ENCODE measurements around the gene SFTPA1.
"Not testable (repeated sequence)": the region's sequence is repeated elsewhere in the genome, so short reads cannot be mapped to it uniquely, and the experiment has no call there.

SFTPA1 gene

DNA sequence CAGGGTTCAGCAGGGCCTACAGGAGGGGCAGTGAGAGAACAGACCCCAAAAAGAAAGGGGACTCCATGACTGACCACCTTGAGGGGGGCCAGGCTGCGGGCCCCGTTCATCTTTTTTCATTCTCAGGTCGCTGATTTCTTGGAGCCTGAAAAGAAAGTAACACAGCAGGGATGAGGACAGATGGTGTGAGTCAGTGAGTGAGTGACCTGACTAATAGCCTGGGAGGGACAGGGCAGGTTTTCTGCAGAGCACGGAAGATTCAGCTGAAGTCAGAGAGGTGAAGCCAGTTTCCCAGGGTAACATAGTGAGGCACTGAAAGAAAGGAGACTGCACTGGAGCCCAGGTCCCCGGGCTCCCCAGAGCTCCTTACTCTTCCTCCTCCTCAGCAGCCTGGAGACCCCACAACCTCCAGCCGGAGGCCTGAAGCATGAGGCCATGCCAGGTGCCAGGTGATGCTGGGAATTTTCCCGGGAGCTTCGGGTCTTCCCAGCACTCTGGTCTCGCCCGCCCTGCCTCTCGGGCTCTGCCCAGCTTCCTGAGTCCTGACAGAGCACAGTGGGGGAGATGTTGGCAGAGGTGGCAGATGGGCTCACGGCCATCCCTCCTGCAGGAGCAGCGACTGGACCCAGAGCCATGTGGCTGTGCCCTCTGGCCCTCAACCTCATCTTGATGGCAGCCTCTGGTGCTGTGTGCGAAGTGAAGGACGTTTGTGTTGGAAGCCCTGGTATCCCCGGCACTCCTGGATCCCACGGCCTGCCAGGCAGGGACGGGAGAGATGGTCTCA, 646 bp downstream of the SFTPA1 start:
- DNase-seq = not testable (repeated sequence)

DNA sequence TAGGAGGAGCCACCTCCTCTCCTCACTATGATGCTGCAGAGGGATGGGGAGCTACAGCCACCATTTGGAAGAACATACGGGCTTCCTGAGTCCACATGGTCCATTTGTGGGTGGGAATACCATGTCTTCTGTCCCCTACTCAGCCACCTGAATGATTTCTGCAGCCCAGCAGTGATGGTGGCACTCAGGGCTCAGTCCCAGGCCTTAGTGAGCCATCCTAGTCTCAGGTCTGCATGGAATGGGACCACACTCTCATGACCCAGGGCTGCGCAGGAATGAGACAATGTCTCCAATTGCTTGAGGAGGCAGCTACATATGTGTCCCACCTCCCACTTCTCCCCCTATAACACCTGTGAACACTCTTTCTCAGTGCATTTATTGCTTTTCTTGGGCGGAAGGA, 4.8 kb downstream of the SFTPA1 start:
- DNase-seq = no peak

DNA sequence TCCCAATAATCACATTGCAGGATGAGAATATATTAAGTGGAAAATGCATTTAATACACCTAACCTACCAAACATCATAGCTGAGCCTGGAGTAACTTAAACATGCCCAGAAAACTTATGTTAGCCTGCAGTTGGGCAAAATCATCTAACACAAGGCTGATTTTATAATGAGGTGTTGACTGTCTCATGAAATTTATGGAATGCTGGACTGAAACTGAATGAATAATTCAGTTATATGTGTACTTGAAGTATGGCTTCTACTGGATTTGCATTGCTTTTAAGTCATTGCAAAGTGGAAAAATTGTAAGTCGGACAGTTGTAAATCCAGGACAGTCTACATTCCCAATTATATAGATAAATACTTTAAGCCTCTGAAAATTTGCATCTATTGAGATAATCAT, 5.4 kb downstream of the SFTPA1 start:
- DNase-seq = no peak

GRCh38 chr10:79623663-79624062, 12.9 kb downstream of the SFTPA1 start:
- DNase-seq = not testable (repeated sequence)

- DNase-seq = no peak
These were observed 16.3 kb downstream of the SFTPA1 start for GRCh38 chr10:79627075-79627474.

- DNase-seq = no peak
These were observed 17.3 kb downstream of the SFTPA1 start for GRCh38 chr10:79628083-79628482.

- DNase-seq = no peak
These were observed 18.5 kb downstream of the SFTPA1 start for GRCh38 chr10:79628988-79629954.

- no peak for DNase-seq
These were observed 19.2 kb downstream of the SFTPA1 start for GRCh38 chr10:79629955-79630327.

GRCh38 chr10:79636654-79637199, 26.0 kb downstream of the SFTPA1 start:
- not testable (repeated sequence) for DNase-seq

- no peak for DNase-seq
These were observed 27.6 kb downstream of the SFTPA1 start for GRCh38 chr10:79638318-79638717.

DNA sequence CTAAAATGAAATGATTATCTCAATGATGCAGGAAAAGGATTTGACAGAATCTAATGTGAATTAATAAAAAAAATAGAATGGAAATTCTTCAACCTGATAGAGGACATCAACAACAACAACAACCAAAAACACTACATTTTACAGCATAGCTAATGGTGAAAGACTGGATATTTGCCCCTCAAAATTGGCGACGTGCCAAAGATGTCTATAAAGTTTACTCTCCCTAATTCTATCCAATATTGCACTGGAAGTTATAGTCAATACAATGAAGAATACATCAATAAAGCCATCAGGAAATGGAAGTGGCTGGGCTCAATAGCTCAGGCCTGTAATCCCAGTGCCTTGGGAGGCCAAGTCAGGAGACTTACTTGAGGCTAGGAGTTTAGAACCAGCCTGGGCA, 42.0 kb downstream of the SFTPA1 start:
- not testable (repeated sequence) for DNase-seq

GRCh38 chr10:79663287-79663686, 52.5 kb downstream of the SFTPA1 start:
- DNase-seq = not testable (repeated sequence)

DNA sequence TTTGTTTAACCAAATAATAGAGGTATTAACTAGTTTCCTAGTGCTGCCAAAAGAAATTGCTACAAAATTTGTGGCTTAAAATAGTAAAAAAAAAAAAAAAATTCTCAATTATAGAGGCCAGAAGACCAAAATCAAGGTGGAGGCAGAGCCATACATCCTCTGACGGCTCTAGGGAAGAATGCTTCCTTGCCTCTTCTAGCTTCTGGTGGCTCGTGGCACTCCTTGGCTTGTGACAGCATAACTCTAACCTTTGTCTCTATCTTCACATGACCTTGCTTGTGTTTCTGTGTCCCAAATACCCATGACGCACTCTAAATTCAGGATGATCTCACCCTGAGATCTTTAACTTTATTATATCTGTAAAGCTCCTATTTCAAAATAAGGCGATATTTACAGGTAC, 53.9 kb downstream of the SFTPA1 start:
- not testable (repeated sequence) for DNase-seq
